HepG2 (cell line): ENCODE results near the gene ZACN. TPM values are rescaled to one million over a fixed set of nuclear protein-coding genes. Genes with fewer than 3 reads are reported as not detected.

Experiments used
- AGO1 ChIP-seq: fragments of 200-400 bp; formaldehyde crosslinking; IDR thresholded peaks from 2 replicates; pipeline ENCODE4 v1.6.1; 2017; ENCODE audit warnings: mild to moderate bottlenecking, low read depth, low read length, moderate library complexity; ENCODE audit not compliant: poor library complexity, severe bottlenecking
- AGO2 ChIP-seq: fragments of 200-400 bp; formaldehyde crosslinking; optimal IDR thresholded peaks from 2 replicates; pipeline ENCODE3; 2017; ENCODE audit warnings: mild to moderate bottlenecking, low read depth, low read length, moderate library complexity
- CENPT ChIP-seq: sonication (generic); formaldehyde crosslinking; IDR thresholded peaks from 2 replicates; pipeline ENCODE4 v1.8.0; 2022; ENCODE audit warnings: low read depth, mild to moderate bottlenecking, moderate library complexity, missing genetic modification reagents
- CERS6 ChIP-seq: sonication (generic); formaldehyde crosslinking; IDR thresholded peaks from 2 replicates; pipeline ENCODE4 v1.5.0; 2020; ENCODE audit warnings: missing genetic modification reagents
- EP300 ChIP-seq, 3 experiments: sonication (generic) in 1 of 3; formaldehyde crosslinking in 1 of 3; IDR thresholded peaks; 2 replicates each; pipeline versions ENCODE4 v1.5.1 to v1.6.1; 2011 to 2020; ENCODE audit warnings: low read depth in 2 of 3, low read length in 2 of 3, borderline replicate concordance in 1 of 3, improper control_type of control experiment in 1 of 3, mild to moderate bottlenecking in 1 of 3, missing genetic modification reagents in 1 of 3, moderate library complexity in 1 of 3
- FOXJ3 ChIP-seq: sonication (generic); formaldehyde crosslinking; IDR thresholded peaks from 2 replicates; pipeline ENCODE4 v1.4.0; 2020; ENCODE audit warnings: missing genetic modification reagents, mild to moderate bottlenecking, borderline replicate concordance
- HES4 ChIP-seq: sonication (generic); formaldehyde crosslinking; IDR thresholded peaks from 2 replicates; pipeline ENCODE4 v1.9.0; 2021; ENCODE audit warnings: mild to moderate bottlenecking, missing genetic modification reagents, borderline replicate concordance
- HMGA1 ChIP-seq: sonication (generic); formaldehyde crosslinking; conservative IDR thresholded peaks from 2 replicates; pipeline ENCODE4 v1.4.0; 2020; ENCODE audit warnings: missing genetic modification reagents
- HOXD1 ChIP-seq: sonication (generic); formaldehyde crosslinking; IDR thresholded peaks from 2 replicates; pipeline ENCODE4 v1.5.0; 2020; ENCODE audit warnings: missing genetic modification reagents
- KAT7 ChIP-seq: IDR thresholded peaks from 2 replicates; pipeline ENCODE4 v1.6.1; 2018; ENCODE audit warnings: borderline replicate concordance, missing compliant biosample characterization
- MLXIP ChIP-seq: sonication (generic); formaldehyde crosslinking; IDR thresholded peaks from 2 replicates; pipeline ENCODE4 v1.9.0; 2021; ENCODE audit warnings: missing genetic modification reagents, borderline replicate concordance
- NR0B2 ChIP-seq: sonication (generic); formaldehyde crosslinking; IDR thresholded peaks from 2 replicates; pipeline ENCODE4 v1.4.0; 2020; ENCODE audit warnings: mild to moderate bottlenecking, missing genetic modification reagents
- PBX2 ChIP-seq: IDR thresholded peaks from 2 replicates; pipeline ENCODE4 v1.6.1; 2016; ENCODE audit warnings: control low read depth
- POGK ChIP-seq: sonication (generic); formaldehyde crosslinking; conservative IDR thresholded peaks from 2 replicates; pipeline ENCODE4 v1.8.0; 2022; ENCODE audit warnings: mild to moderate bottlenecking, moderate library complexity, missing genetic modification reagents
- RARA ChIP-seq: IDR thresholded peaks from 2 replicates; pipeline ENCODE4 v1.6.1; 2016; ENCODE audit warnings: missing genetic modification reagents, missing compliant biosample characterization
- SKI ChIP-seq: fragments of 450-650 bp; IDR thresholded peaks from one replicate; pipeline ENCODE4 v1.6.1; 2018; ENCODE audit warnings: mild to moderate bottlenecking; ENCODE audit not compliant: partially characterized antibody
- SPEN ChIP-seq: sonication (generic); formaldehyde crosslinking; IDR thresholded peaks from 2 replicates; pipeline ENCODE4 v1.5.1; 2020; ENCODE audit warnings: low read depth, mild to moderate bottlenecking, missing genetic modification reagents
- WIZ ChIP-seq: sonication (generic); formaldehyde crosslinking; IDR thresholded peaks from 2 replicates; pipeline ENCODE4 v1.5.1; 2020; ENCODE audit warnings: mild to moderate bottlenecking, missing genetic modification reagents
- ZNF788 ChIP-seq: sonication (generic); formaldehyde crosslinking; IDR thresholded peaks from 2 replicates; pipeline ENCODE4 v1.5.0; 2020; ENCODE audit warnings: mild to moderate bottlenecking, missing genetic modification reagents, borderline replicate concordance
- polyA plus RNA-seq, 8 experiments: library from polyadenylated mRNA; depleted of rRNA in 3 of 8; stranded (reverse) in 7 of 8; unstranded in 1 of 8; fragments of >200 nt; fragmentation: Illumina TruSeq in 4 of 8; extraction: Trizol in 4 of 8; gene quantifications; 2 replicates each; pipeline versions ENCODE4 v1.2.1 to v1.2.3, GENCODE V29; 2011 to 2016; ENCODE audit warnings: low read depth in 4 of 8, missing spikeins in 1 of 8, mixed read lengths in 1 of 8; ENCODE audit not compliant: insufficient read depth in 1 of 8
- total RNA-seq, 5 experiments: library from RNA; depleted of rRNA; stranded (reverse); fragments of >200 nt; fragmentation: Illumina TruSeq; extraction: Trizol; gene quantifications; 2 replicates each; pipeline ENCODE4 v1.2.3, GENCODE V29; 2016; ENCODE audit warnings: low read depth in 1 of 5

Gene ZACN
- total and polyA plus RNA-seq, 2 of the 13 experiments (the other 11 are each of a cell fraction or from before 2014, with no cell fraction given): 0.11 to 0.15 TPM

GRCh38 chr17:76078860-76079534, at the start of gene ZACN (continued):
- TF ChIP-seq EP300 (IDR thresholded peaks at IDR 0.05; ENCODE audit: low read depth in 2 of 2, low read length in 2 of 2) (no peak), EP300 (CRISPR knock-in tag; IDR thresholded peaks at IDR 0.05; ENCODE audit: borderline replicate concordance) (no peak), RARA (CRISPR knock-in tag) (0 out of 2 replicates have a peak, but pooled peaks have one; percentile 17), HES4 (CRISPR knock-in tag) (peak; percentile 68; the same call in 1 of the 2 replicates), AGO2 (peak; percentile 40), ZNF788 (CRISPR knock-in tag) (peak; percentile 10; the same call in 1 of the 2 replicates), CERS6 (CRISPR knock-in tag) (0 out of 2 replicates have a peak, but pooled peaks have one; percentile 4), HMGA1 (no peak), WIZ (0 out of 2 replicates have a peak, but pooled peaks have one; percentile 31), CENPT (0 out of 2 replicates have a peak, but pooled peaks have one; percentile 10), KAT7 (CRISPR knock-in tag) (no peak), SKI (no peak), POGK (CRISPR knock-in tag) (0 out of 2 replicates have a peak, but pooled peaks have one; percentile 17), FOXJ3 (CRISPR knock-in tag) (no peak), HOXD1 (CRISPR knock-in tag) (no peak), MLXIP (no peak), NR0B2 (CRISPR knock-in tag) (no peak), AGO1 (peak; percentile 93), SPEN (CRISPR knock-in tag) (0 out of 2 replicates have a peak, but pooled peaks have one; percentile 31), PBX2 (0 out of 2 replicates have a peak, but pooled peaks have one; percentile 33)
